SH-SY5Y (cell line): ENCODE results near the gene KLF7.

Experiments used
- GATA2 ChIP-seq: IDR thresholded peaks from 2 replicates; pipeline ENCODE4 v1.6.1; 2011; ENCODE audit warnings: mild to moderate bottlenecking, low read depth, low read length
- GATA3 ChIP-seq: IDR thresholded peaks from 2 replicates; pipeline ENCODE4 v1.6.1; 2011; ENCODE audit warnings: low read depth, mild to moderate bottlenecking, low read length, moderate library complexity

DNA sequence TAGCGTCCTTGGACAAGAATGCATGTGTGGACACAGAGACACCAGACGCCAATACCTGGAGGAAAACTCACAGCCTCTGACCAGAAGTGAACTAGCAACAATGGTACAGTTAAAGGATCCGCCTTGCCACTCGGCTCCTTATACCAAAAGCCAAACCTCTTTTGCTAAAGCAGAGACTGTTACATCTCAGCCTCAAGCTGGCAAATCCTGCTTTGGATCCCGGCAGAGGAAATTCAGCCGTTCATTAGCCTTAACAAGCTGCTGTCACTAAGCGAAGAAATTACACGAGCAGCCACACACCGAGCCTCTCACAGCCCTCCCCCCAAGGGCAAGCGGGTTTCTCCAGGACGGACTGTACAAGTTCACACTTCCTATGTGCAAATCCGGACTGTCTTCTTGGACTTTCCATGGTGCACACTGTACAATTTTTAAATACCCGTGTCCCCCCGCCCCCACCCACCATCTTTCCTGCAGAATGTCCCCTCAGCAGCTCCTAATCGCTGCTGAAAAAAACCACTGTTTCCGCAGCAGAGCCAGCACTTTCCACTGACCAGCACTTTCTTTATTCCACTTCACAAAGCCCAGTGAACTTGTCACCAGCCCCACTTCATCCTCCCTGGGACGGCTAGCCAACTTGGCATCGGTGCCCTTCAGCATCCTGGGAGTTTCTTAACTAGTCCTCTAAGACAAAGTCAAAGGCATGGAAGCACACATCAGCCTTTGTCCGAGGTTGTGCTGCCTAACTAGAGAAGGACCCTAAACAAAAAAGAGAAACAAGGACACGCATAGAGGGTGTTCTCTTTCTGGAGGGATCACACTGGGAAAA is 1.5 kb downstream of the KLF7 start:
- TF ChIP-seq GATA2: no peak
- no peak for TF ChIP-seq GATA3
